ENCODE measurements around the gene MIPOL1.

- no peak for TF ChIP-seq CTCF (IDR thresholded peaks at IDR 0.05; ENCODE audit: low read depth, low read length, missing input control)
- TF ChIP-seq ATF3 (IDR thresholded peaks at IDR 0.05), result no peak
These were observed 238.8 kb downstream of the MIPOL1 start for GRCh38 chr14:37436519-37436918.
